ENCODE measurements around the gene PDZD7.

Gene PDZD7

GRCh38 chr10:101028446-101029337 lies 2.2 kb downstream of the PDZD7 start:
- H3K27me3 ChIP-seq = peaks cover 0 to 8% of the 10 kb centered on the region in 2 donors
- no peak overlapping the region for H3K4me3 ChIP-seq
- peaks cover 0 to 22% (median 16%) of the 10 kb centered on the region in 4 donors for H3K4me1 ChIP-seq
- TF ChIP-seq CTCF (IDR thresholded peaks at IDR 0.05) = no peak
- intact Hi-C loops (cut with DNase I; ENCODE audit: low total_unique reads) = no loop called here
- H3K36me3 ChIP-seq = no peaks in the 10 kb centered on the region
- no peak for DNase-seq
- H3K9me3 ChIP-seq = no peaks in the 10 kb centered on the region
- H3K27ac ChIP-seq = no peak overlapping the region

GRCh38 chr10:101027106-101027720 lies 3.7 kb downstream of the PDZD7 start:
- Histone ChIP-seq H3K4me1 (peaks cover 0 to 11% (median 7%) of the 10 kb centered on the region in 4 donors), H3K27ac (no peak overlapping the region), H3K9me3 (no peaks in the 10 kb centered on the region), H3K27me3 (peaks cover 0 to 9% of the 10 kb centered on the region in 2 donors), H3K36me3 (no peaks in the 10 kb centered on the region), H3K4me3 (no peak overlapping the region)
- DNase-seq = no peak
- no peak for TF ChIP-seq CTCF (IDR thresholded peaks at IDR 0.05)
- intact Hi-C loops (cut with DNase I; ENCODE audit: low total_unique reads) = no loop called here

- no peak for TF ChIP-seq CTCF (IDR thresholded peaks at IDR 0.05)
- H3K4me3 ChIP-seq = no peak overlapping the region
- DNase-seq = no peak
Measured at GRCh38 chr10:101022967-101023705, 7.8 kb downstream of the PDZD7 start.

GRCh38 chr10:101021692-101022251 lies 9.2 kb downstream of the PDZD7 start:
- intact Hi-C loops (cut with DNase I; ENCODE audit: low total_unique reads) = no loop called here
- Histone ChIP-seq H3K4me1 (peaks cover 0 to 7% (median 6%) of the 10 kb centered on the region in 4 donors), H3K36me3 (no peaks in the 10 kb centered on the region), H3K27ac (no peak overlapping the region), H3K9me3 (no peaks in the 10 kb centered on the region), H3K27me3 (peaks cover 0 to 41% of the 10 kb centered on the region in 2 donors), H3K4me3 (no peak overlapping the region)
- no peak for DNase-seq
- TF ChIP-seq CTCF (IDR thresholded peaks at IDR 0.05) = no peak

More at GRCh38 chr10:101022967-101023705, 7.8 kb downstream of the PDZD7 start:
- Histone ChIP-seq H3K9me3 (no peaks in the 10 kb centered on the region), H3K36me3 (no peaks in the 10 kb centered on the region), H3K4me1 (peaks cover 0 to 7% (median 6%) of the 10 kb centered on the region in 4 donors), H3K27ac (no peak overlapping the region), H3K27me3 (peaks cover 0 to 32% of the 10 kb centered on the region in 2 donors)
- intact Hi-C loops (cut with DNase I; ENCODE audit: low total_unique reads) = no loop called here

- peaks cover 0 to 47% of the 10 kb centered on the region in 2 donors for H3K27me3 ChIP-seq
- no peak overlapping the region for H3K4me3 ChIP-seq
- H3K27ac ChIP-seq = no peak overlapping the region
- H3K9me3 ChIP-seq = no peaks in the 10 kb centered on the region
- peaks cover 0 to 7% (median 6%) of the 10 kb centered on the region in 4 donors for H3K4me1 ChIP-seq
- TF ChIP-seq CTCF (IDR thresholded peaks at IDR 0.05) = no peak
- DNase-seq = no peak
- intact Hi-C loops (cut with DNase I; ENCODE audit: low total_unique reads) = no loop called here
- H3K36me3 ChIP-seq = no peaks in the 10 kb centered on the region
Measured at GRCh38 chr10:101021239-101021638, 9.7 kb downstream of the PDZD7 start.

Measured in tibial artery (tissue), 4 donors.